ENCODE results near the gene TTLL8. TPM values are rescaled to one million over a fixed set of nuclear protein-coding genes. Genes with fewer than 3 reads are reported as not detected.

TTLL8 gene
- polyA plus RNA-seq, 1 donor from 2014 or later = not detected

GRCh38 chr22:50067244-50067643 lies 9.1 kb upstream of the TTLL8 start:
- H3K9ac ChIP-seq (ENCODE audit: low read length) = no peak overlapping the region
- H3F3A ChIP-seq (ENCODE audit: insufficient read depth, low read length, poor library complexity, severe bottlenecking) = no peaks in the 10 kb centered on the region
- no peaks in the 10 kb centered on the region for H4K20me1 ChIP-seq (ENCODE audit: insufficient read depth)
- H3K4me3 ChIP-seq (ENCODE audit: low read length) = no peak overlapping the region
- no peaks in the 10 kb centered on the region for H3K9me3 ChIP-seq (ENCODE audit: low read length)
- H3K36me3 ChIP-seq (ENCODE audit: insufficient read depth, low read length) = no peaks in the 10 kb centered on the region
- H3K9me2 ChIP-seq (ENCODE audit: insufficient read depth, low read length) = no peaks in the 10 kb centered on the region
- no peak overlapping the region for H3K27ac ChIP-seq (ENCODE audit: low read length)
- TF ChIP-seq MXI1 (conservative IDR thresholded peaks at IDR 0.05; ENCODE audit: poor library complexity, severe bottlenecking) = no peak
- no peak for TF ChIP-seq EZH2 (IDR thresholded peaks at IDR 0.05; ENCODE audit: borderline replicate concordance, insufficient read depth, low read length, poor library complexity, severe bottlenecking)
- TF ChIP-seq EP300 (conservative IDR thresholded peaks at IDR 0.05; ENCODE audit: poor library complexity, severe bottlenecking) = no peak
- no peak for TF ChIP-seq SMC3 (conservative IDR thresholded peaks at IDR 0.05; ENCODE audit: poor library complexity)
- no peak for TF ChIP-seq CTCF (IDR thresholded peaks at IDR 0.05; ENCODE audit: poor library complexity, severe bottlenecking)
- no peak for TF ChIP-seq POLR2AphosphoS5 (IDR thresholded peaks at IDR 0.05)
- H3K27me3 ChIP-seq (ENCODE audit: insufficient read depth, low read depth, low read length) = no peaks in the 10 kb centered on the region
- H2AFZ ChIP-seq (ENCODE audit: low read depth, low read length) = no peak overlapping the region
- no peak overlapping the region for H3K4me2 ChIP-seq (ENCODE audit: low read length)
- H3K79me2 ChIP-seq (replicated peaks; ENCODE audit: insufficient read depth, low read length) = no peaks in the 10 kb centered on the region

GRCh38 chr22:50064453-50064852 lies 6.4 kb upstream of the TTLL8 start:
- no peak for TF ChIP-seq EP300 (conservative IDR thresholded peaks at IDR 0.05; ENCODE audit: poor library complexity, severe bottlenecking)
- Histone ChIP-seq H3K4me3 (ENCODE audit: low read length) (no peak overlapping the region), H3K9me2 (ENCODE audit: insufficient read depth, low read length) (no peaks in the 10 kb centered on the region), H3F3A (ENCODE audit: insufficient read depth, low read length, poor library complexity, severe bottlenecking) (no peaks in the 10 kb centered on the region), H3K27ac (ENCODE audit: low read length) (no peak overlapping the region), H3K9ac (ENCODE audit: low read length) (no peak overlapping the region), H2AFZ (ENCODE audit: low read depth, low read length) (no peak overlapping the region), H4K20me1 (ENCODE audit: insufficient read depth) (no peaks in the 10 kb centered on the region), H3K36me3 (ENCODE audit: insufficient read depth, low read length) (no peaks in the 10 kb centered on the region), H3K27me3 (ENCODE audit: insufficient read depth, low read depth, low read length) (peaks cover 2% of the 10 kb centered on the region), H3K79me2 (replicated peaks; ENCODE audit: insufficient read depth, low read length) (no peaks in the 10 kb centered on the region), H3K9me3 (ENCODE audit: low read length) (no peaks in the 10 kb centered on the region), H3K4me2 (ENCODE audit: low read length) (no peak overlapping the region)

GRCh38 chr22:50063589-50064393 lies 5.7 kb upstream of the TTLL8 start:
- Histone ChIP-seq H3K79me2 (replicated peaks; ENCODE audit: insufficient read depth, low read length) (no peaks in the 10 kb centered on the region), H3K27me3 (ENCODE audit: insufficient read depth, low read depth, low read length) (peaks cover 8% of the 10 kb centered on the region), H3F3A (ENCODE audit: insufficient read depth, low read length, poor library complexity, severe bottlenecking) (no peaks in the 10 kb centered on the region), H3K4me2 (ENCODE audit: low read length) (no peak overlapping the region), H2AFZ (ENCODE audit: low read depth, low read length) (no peak overlapping the region), H3K9ac (ENCODE audit: low read length) (no peak overlapping the region), H3K27ac (ENCODE audit: low read length) (no peak overlapping the region), H3K9me3 (ENCODE audit: low read length) (no peaks in the 10 kb centered on the region), H4K20me1 (ENCODE audit: insufficient read depth) (no peaks in the 10 kb centered on the region), H3K9me2 (ENCODE audit: insufficient read depth, low read length) (no peaks in the 10 kb centered on the region), H3K36me3 (ENCODE audit: insufficient read depth, low read length) (no peaks in the 10 kb centered on the region), H3K4me3 (ENCODE audit: low read length) (no peak overlapping the region)
- TF ChIP-seq SMC3 (conservative IDR thresholded peaks at IDR 0.05; ENCODE audit: poor library complexity) (no peak), MXI1 (conservative IDR thresholded peaks at IDR 0.05; ENCODE audit: poor library complexity, severe bottlenecking) (no peak), POLR2AphosphoS5 (IDR thresholded peaks at IDR 0.05) (no peak), REST (IDR thresholded peaks at IDR 0.05; ENCODE audit: borderline replicate concordance) (no peak), EZH2 (IDR thresholded peaks at IDR 0.05; ENCODE audit: borderline replicate concordance, insufficient read depth, low read length, poor library complexity, severe bottlenecking) (no peak), EP300 (conservative IDR thresholded peaks at IDR 0.05; ENCODE audit: poor library complexity, severe bottlenecking) (no peak), RAD21 (conservative IDR thresholded peaks at IDR 0.05) (no peak)
